AG10803 (cell line): ENCODE measurements around the gene PTTG1IP.

ENCODE experiments used
- DNase-seq: peaks from one replicate; pipeline ENCODE4 v3.0.0; 2010; ENCODE audit warnings: low read depth
- H3K4me3 ChIP-seq: 2 replicates; pipeline ENCODE4 v1.5.1; 2011; ENCODE audit warnings: mild to moderate bottlenecking, low read length, control low read depth
- CTCF ChIP-seq: conservative IDR thresholded peaks from 2 replicates; pipeline ENCODE4 v1.5.1; 2011; ENCODE audit warnings: mild to moderate bottlenecking, low read length, control low read depth, inconsistent platforms

PTTG1IP gene

GRCh38 chr21:44911384-44912157 is 38.1 kb upstream of the PTTG1IP start:
- no peak overlapping the region for H3K4me3 ChIP-seq
- TF ChIP-seq CTCF = 0 out of 2 replicates have a peak, but pooled peaks have one; percentile 3
- no peak for DNase-seq

- TF ChIP-seq CTCF = no peak
Measured at GRCh38 chr21:44911068-44911383, 37.5 kb upstream of the PTTG1IP start.

GRCh38 chr21:44910229-44911067 is 37.0 kb upstream of the PTTG1IP start:
- TF ChIP-seq CTCF = no peak
- no peak overlapping the region for H3K4me3 ChIP-seq
- no peak for DNase-seq

More at GRCh38 chr21:44911068-44911383, 37.5 kb upstream of the PTTG1IP start:
- H3K4me3 ChIP-seq = no peak overlapping the region
- DNase-seq = no peak

GRCh38 chr21:44909719-44910118 is 36.2 kb upstream of the PTTG1IP start:
- no peak overlapping the region for H3K4me3 ChIP-seq
- no peak for TF ChIP-seq CTCF
- no peak for DNase-seq

- no peak for DNase-seq
- no peak overlapping the region for H3K4me3 ChIP-seq
- no peak for TF ChIP-seq CTCF
Measured at GRCh38 chr21:44908908-44909307, 35.4 kb upstream of the PTTG1IP start.

GRCh38 chr21:44907966-44908895 is 34.7 kb upstream of the PTTG1IP start:
- H3K4me3 ChIP-seq = no peak overlapping the region
- TF ChIP-seq CTCF = no peak
- no peak for DNase-seq
